GM18907 (cell line): ENCODE measurements around the gene STAC2.

Experiments
- ATAC-seq: cut with Tn5 transposase; IDR thresholded peaks from one replicate; pipeline ENCODE4 v1.9.1; 2021; ENCODE audit warnings: mild to moderate bottlenecking, moderate library complexity; ENCODE audit not compliant: unreplicated experiment

STAC2 gene

DNA sequence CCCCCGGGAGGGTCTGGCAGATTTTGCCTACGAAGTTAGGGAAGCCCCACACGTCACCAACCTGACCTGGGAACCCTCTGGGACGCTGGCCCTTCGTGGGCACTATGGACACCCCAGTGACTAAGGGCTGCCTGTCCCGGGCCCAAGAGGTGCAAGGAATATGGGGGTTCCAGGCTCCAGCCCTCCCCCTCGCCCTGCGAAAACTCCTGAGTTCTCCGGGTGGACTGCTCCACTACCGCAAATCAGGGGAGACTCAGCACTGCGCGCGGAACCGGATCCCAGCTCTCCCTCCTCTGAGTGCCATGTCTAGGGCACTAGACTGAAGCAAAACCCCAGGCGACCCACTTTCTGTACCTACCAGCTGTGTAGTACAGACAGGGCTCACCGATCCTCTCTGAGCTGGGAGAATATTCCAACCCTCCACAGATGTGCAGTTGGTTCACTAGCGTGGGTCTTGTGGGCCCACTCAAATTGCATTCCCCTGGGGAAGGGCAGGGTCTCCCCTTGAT, 59.9 kb downstream of the STAC2 start, which contains the start of gene ARL5C:
TSS of gene ARL5C (minus strand) at position 321 of the 509 bp plus-strand sequence. CDS start 401 bp downstream, outside the sequence.
- ATAC-seq: no peak

DNA sequence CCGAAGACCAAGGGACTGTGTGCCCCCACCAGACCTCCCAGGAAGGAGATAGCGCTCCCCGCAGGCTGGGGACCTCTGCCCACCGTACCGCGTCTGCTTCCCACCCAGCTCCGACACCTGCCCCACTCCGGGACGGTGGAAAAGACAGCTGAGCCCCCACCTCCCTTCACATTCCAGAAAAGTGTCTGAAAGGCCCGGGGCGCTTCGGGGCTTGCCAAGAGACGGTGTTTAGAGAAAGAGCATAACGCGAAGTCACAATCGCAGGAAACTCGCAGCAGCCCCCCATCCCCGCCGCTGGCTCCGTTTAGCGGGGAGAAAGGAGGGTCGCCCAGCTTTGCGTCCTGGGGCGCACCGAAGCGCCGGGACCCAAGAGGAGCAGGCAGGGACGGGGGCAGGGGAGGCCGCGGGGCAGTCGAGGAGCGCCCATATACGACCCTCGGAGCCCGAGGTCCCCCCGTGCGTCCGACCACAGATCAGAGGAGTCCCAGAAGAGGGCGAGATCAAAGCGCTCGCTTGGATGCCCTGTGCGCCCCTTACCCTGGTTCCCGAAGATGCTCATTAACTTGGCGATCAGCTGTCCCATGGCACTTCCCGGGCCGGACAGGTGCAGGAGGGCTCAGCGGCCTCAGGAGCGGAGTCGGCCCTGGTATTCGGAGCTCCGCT, 60.4 kb downstream of the STAC2 start:
- ATAC-seq: no peak

DNA sequence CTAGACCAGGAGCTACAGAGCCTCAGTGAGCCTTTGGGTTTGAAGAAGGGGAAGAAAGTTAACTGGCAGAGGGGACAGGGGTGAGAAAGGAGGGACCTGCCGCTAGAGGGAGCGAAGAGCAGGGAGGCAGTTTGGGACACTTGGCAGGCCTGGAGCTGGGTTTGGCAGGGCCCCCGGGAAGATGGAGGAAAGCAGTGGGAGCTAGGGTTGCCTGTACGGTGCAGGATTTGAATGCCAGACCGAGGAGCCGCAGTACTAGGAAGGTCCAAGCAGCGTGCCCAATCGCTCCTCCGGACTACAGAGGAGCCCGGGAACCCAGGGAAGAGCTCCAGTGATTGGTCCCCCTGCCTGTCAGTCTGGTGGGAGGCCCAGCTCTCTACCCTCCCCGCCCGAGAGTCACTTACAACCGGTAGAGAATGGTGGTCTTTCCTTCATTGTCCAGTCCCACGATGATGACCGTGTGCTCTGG, 61.0 kb downstream of the STAC2 start:
- ATAC-seq: peak; percentile 76

DNA sequence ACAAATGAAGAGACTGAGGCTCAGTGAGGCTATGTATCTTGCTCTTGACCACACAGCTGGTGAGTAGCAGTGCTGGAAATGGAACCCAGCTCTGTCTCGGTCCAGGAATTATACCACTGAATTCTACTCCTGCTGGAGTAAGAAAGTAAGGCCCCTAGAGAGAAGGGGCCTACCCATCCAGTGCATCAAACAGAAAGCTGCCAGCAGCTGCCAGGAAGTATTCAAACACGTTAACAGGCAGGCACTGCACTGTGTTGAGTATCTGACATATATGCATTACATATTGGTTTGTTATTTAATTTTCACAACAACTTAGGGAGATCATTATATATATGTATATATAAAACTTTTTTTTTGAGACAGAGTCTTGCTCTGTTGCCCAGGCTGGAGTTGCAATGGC, 63.8 kb downstream of the STAC2 start:
- no peak for ATAC-seq
